ENCODE measurements around the gene MRPL44.

Gene MRPL44

GRCh38 chr2:223957092-223957851 is at the start of gene MRPL44:
Gene MRPL44 (plus strand): TSS chr2:223957463. CDS start chr2:223957473, 10 bp downstream.
- peak within 1 kb of the TSS; percentile 94 for H2AFZ ChIP-seq (ENCODE audit: low read length)
- no peaks in the 10 kb centered on the region for H3K9me2 ChIP-seq (replicated peaks; ENCODE audit: insufficient read depth, low read length)
- H3K36me3 ChIP-seq (replicated peaks; ENCODE audit: insufficient read depth, low read length) = peaks cover 6% of the 10 kb centered on the region; the same call in 1 of the 2 replicates
- no peak for TF ChIP-seq EZH2phosphoT487 (IDR thresholded peaks at IDR 0.05; ENCODE audit: low read length)
- no peak for TF ChIP-seq CTCF (IDR thresholded peaks at IDR 0.05; ENCODE audit: low read length)
- no peak for TF ChIP-seq EZH2 (optimal IDR thresholded peaks at IDR 0.05; ENCODE audit: low read depth, low read length)
- H3K27ac ChIP-seq (ENCODE audit: low read length) = peak within 1 kb of the TSS; percentile 41; the same call in 1 of the 2 replicates
- no peaks in the 10 kb centered on the region for H3K27me3 ChIP-seq (replicated peaks; ENCODE audit: insufficient read depth, low read length)
- peaks cover 38% of the 10 kb centered on the region for H3K4me1 ChIP-seq (ENCODE audit: low read length)
- H3K9me3 ChIP-seq (replicated peaks; ENCODE audit: insufficient read depth, low read length) = no peaks in the 10 kb centered on the region
- peak within 1 kb of the TSS; percentile 97 for H3K4me3 ChIP-seq (ENCODE audit: low read length)
- H4K20me1 ChIP-seq (ENCODE audit: insufficient read depth, low read length) = no peaks in the 10 kb centered on the region
- H3K9ac ChIP-seq (ENCODE audit: low read length) = peak within 1 kb of the TSS; percentile 90
- DNase-seq = peak; percentile 94
- peaks cover 13% of the 10 kb centered on the region for H3F3A ChIP-seq (ENCODE audit: insufficient read depth, low read length)
- peak within 1 kb of the TSS; percentile 82 for H3K4me2 ChIP-seq (ENCODE audit: low read depth, low read length)
- H3K79me2 ChIP-seq (ENCODE audit: low read length) = peaks cover 51% of the 10 kb centered on the region

GRCh38 chr2:223908304-223908998 is 48.8 kb upstream of the MRPL44 start:
- DNase-seq = no peak
- H3K9me3 ChIP-seq (replicated peaks; ENCODE audit: insufficient read depth, low read length) = no peaks in the 10 kb centered on the region
- no peak overlapping the region for H3K4me3 ChIP-seq (ENCODE audit: low read length)
- TF ChIP-seq CTCF (IDR thresholded peaks at IDR 0.05; ENCODE audit: low read length) = no peak
- no peak for TF ChIP-seq EZH2 (optimal IDR thresholded peaks at IDR 0.05; ENCODE audit: low read depth, low read length)
- no peak for TF ChIP-seq EZH2phosphoT487 (IDR thresholded peaks at IDR 0.05; ENCODE audit: low read length)
- no peaks in the 10 kb centered on the region for H3K9me2 ChIP-seq (replicated peaks; ENCODE audit: insufficient read depth, low read length)
- no peak overlapping the region for H3K9ac ChIP-seq (ENCODE audit: low read length)
- H4K20me1 ChIP-seq (ENCODE audit: insufficient read depth, low read length) = no peaks in the 10 kb centered on the region
- no peak overlapping the region for H2AFZ ChIP-seq (ENCODE audit: low read length)
- H3K4me2 ChIP-seq (ENCODE audit: low read depth, low read length) = no peak overlapping the region
- no peaks in the 10 kb centered on the region for H3K4me1 ChIP-seq (ENCODE audit: low read length)
- H3K27ac ChIP-seq (ENCODE audit: low read length) = no peak overlapping the region
- H3K79me2 ChIP-seq (ENCODE audit: low read length) = no peaks in the 10 kb centered on the region
- H3K27me3 ChIP-seq (replicated peaks; ENCODE audit: insufficient read depth, low read length) = no peaks in the 10 kb centered on the region
- no peaks in the 10 kb centered on the region for H3F3A ChIP-seq (ENCODE audit: insufficient read depth, low read length)
- no peaks in the 10 kb centered on the region for H3K36me3 ChIP-seq (replicated peaks; ENCODE audit: insufficient read depth, low read length)

- no peaks in the 10 kb centered on the region for H4K20me1 ChIP-seq (ENCODE audit: insufficient read depth, low read length)
- no peaks in the 10 kb centered on the region for H3K4me1 ChIP-seq (ENCODE audit: low read length)
- no peak for DNase-seq
- no peak overlapping the region for H2AFZ ChIP-seq (ENCODE audit: low read length)
- no peak overlapping the region for H3K9ac ChIP-seq (ENCODE audit: low read length)
- H3K4me2 ChIP-seq (ENCODE audit: low read depth, low read length) = no peak overlapping the region
- no peak overlapping the region for H3K27ac ChIP-seq (ENCODE audit: low read length)
- TF ChIP-seq EZH2phosphoT487 (IDR thresholded peaks at IDR 0.05; ENCODE audit: low read length) = no peak
- TF ChIP-seq CTCF (IDR thresholded peaks at IDR 0.05; ENCODE audit: low read length) = no peak
- TF ChIP-seq EZH2 (optimal IDR thresholded peaks at IDR 0.05; ENCODE audit: low read depth, low read length) = no peak
- no peak overlapping the region for H3K4me3 ChIP-seq (ENCODE audit: low read length)
- H3K9me2 ChIP-seq (replicated peaks; ENCODE audit: insufficient read depth, low read length) = no peaks in the 10 kb centered on the region
- no peaks in the 10 kb centered on the region for H3K27me3 ChIP-seq (replicated peaks; ENCODE audit: insufficient read depth, low read length)
- no peaks in the 10 kb centered on the region for H3F3A ChIP-seq (ENCODE audit: insufficient read depth, low read length)
- no peaks in the 10 kb centered on the region for H3K79me2 ChIP-seq (ENCODE audit: low read length)
- H3K36me3 ChIP-seq (replicated peaks; ENCODE audit: insufficient read depth, low read length) = no peaks in the 10 kb centered on the region
- no peaks in the 10 kb centered on the region for H3K9me3 ChIP-seq (replicated peaks; ENCODE audit: insufficient read depth, low read length)
Measured at GRCh38 chr2:223909001-223909741, 48.1 kb upstream of the MRPL44 start.

All from MM.1S (cell line).